MCF 10A (cell line): Measurements from ENCODE around the gene TIMD4. TPM values are rescaled to one million over a fixed set of nuclear protein-coding genes. Genes with fewer than 3 reads are reported as not detected.

Experiments
- BruUV-seq: library from RNA; stranded (reverse); fragments of 400-500 nt; replicated peaks from 2 replicates; lab custom pipeline; 2021; lab: Mats Ljungman, UMichigan
- CTCF ChIA-PET: fragments of 300-600 bp; sonication (Branson Sonifier 250); formaldehyde crosslinking; extraction: SDS; loops from one replicate; lab custom pipeline; 2021; ENCODE audit warnings: antibody characterized with exemption, inconsistent platforms; lab: Yijun Ruan, JAX
- POLR2A ChIA-PET: fragments of 300-600, 350-650 bp; sonication (Branson Sonifier 250); formaldehyde crosslinking; extraction: SDS; loops from one replicate; lab custom pipeline; 2020; ENCODE audit warnings: antibody characterized with exemption, inconsistent platforms; lab: Yijun Ruan, JAX
- DNase-seq: peaks from one replicate; pipeline ENCODE4 v3.0.0-alpha.2; 2018; ENCODE audit not compliant: unreplicated experiment
- H3K27ac Mint-ChIP-seq: one replicate; pipeline ENCODE4 v1.8.0; 2022; ENCODE audit warnings: mild to moderate bottlenecking, low read depth, mixed read lengths; ENCODE audit not compliant: unreplicated experiment
- H3K27me3 Mint-ChIP-seq: one replicate; pipeline ENCODE4 v1.8.0; 2022; ENCODE audit warnings: mixed read lengths; ENCODE audit not compliant: insufficient read depth, unreplicated experiment
- H3K36me3 Mint-ChIP-seq: one replicate; pipeline ENCODE4 v1.8.0; 2022; ENCODE audit warnings: mild to moderate bottlenecking, moderate library complexity, mixed read lengths; ENCODE audit not compliant: insufficient read depth, unreplicated experiment
- H3K4me1 Mint-ChIP-seq: one replicate; pipeline ENCODE4 v1.8.0; 2022; ENCODE audit warnings: mixed read lengths; ENCODE audit not compliant: insufficient read depth, unreplicated experiment
- H3K4me3 Mint-ChIP-seq: one replicate; pipeline ENCODE4 v1.8.0; 2022; ENCODE audit warnings: mild to moderate bottlenecking, moderate library complexity, mixed read lengths; ENCODE audit not compliant: unreplicated experiment
- H3K9me3 Mint-ChIP-seq: one replicate; pipeline ENCODE4 v1.8.0; 2022; ENCODE audit warnings: mixed read lengths; ENCODE audit not compliant: unreplicated experiment
- intact Hi-C: fragments of 100-400 bp; cut with micrococcal nuclease; formaldehyde crosslinking; loops from 2 replicates; pipeline ENCODE4 v1.14.1; 2022
- total RNA-seq: library from RNA; stranded (reverse); gene quantifications from 2 replicates; pipeline ENCODE4 v1.2.3, GENCODE V29; 2022
- TF ChIP-seq, protein P1 (sequence below): fragments of 200-600 bp; IDR thresholded peaks from one replicate; pipeline ENCODE4 v1.8.0; 2022; ENCODE audit warnings: antibody characterized with exemption, mild to moderate bottlenecking; ENCODE audit not compliant: unreplicated experiment

The TIMD4 gene
- total RNA-seq, 1 experiment from 2014 or later: not detected

DNA sequence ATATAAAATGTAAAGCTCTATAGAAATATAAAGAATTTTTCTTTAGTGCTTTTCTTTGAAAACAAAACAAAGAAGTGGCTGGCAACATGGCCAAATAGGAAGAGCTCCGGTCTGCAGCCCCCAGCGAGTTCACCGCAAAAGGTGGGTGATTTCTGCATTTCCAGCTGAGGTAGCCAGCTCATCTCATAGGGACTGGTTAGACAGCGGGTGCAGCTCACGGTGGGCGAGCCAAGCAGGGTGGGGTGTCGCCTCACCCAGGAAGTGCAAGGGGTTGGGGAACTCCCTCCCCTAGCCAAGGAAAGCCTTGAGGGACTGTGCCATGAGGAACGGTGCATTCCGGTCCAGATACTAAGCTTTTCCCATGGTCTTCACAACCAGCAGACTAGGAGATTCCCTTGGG is 21.0 kb upstream of the TIMD4 start:
- no TSS peak for BruUV-seq
- TF ChIP-seq, protein P1, sequence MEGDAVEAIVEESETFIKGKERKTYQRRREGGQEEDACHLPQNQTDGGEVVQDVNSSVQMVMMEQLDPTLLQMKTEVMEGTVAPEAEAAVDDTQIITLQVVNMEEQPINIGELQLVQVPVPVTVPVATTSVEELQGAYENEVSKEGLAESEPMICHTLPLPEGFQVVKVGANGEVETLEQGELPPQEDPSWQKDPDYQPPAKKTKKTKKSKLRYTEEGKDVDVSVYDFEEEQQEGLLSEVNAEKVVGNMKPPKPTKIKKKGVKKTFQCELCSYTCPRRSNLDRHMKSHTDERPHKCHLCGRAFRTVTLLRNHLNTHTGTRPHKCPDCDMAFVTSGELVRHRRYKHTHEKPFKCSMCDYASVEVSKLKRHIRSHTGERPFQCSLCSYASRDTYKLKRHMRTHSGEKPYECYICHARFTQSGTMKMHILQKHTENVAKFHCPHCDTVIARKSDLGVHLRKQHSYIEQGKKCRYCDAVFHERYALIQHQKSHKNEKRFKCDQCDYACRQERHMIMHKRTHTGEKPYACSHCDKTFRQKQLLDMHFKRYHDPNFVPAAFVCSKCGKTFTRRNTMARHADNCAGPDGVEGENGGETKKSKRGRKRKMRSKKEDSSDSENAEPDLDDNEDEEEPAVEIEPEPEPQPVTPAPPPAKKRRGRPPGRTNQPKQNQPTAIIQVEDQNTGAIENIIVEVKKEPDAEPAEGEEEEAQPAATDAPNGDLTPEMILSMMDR: no peak
- no peak overlapping the region for H3K4me3 Mint-ChIP-seq
- H3K9me3 Mint-ChIP-seq: peaks cover 8% of the 10 kb centered on the region
- H3K27me3 Mint-ChIP-seq: peaks cover 69% of the 10 kb centered on the region
- intact Hi-C loops: no loop called here
- ChIA-PET CTCF (interaction anchor here (0.6 to 1.0 kb wide), 2 partner anchors 31 to 1196 kb away, joined by 3 to 4 read pairs; no protein-coding TSS in a partner anchor), POLR2A (interaction anchor here (0.8 kb wide), 1 partner anchor 944 kb away, joined by 3 read pairs; no protein-coding TSS in a partner anchor)
- DNase-seq: no peak
- no peaks in the 10 kb centered on the region for H3K4me1 Mint-ChIP-seq
- H3K27ac Mint-ChIP-seq: no peak overlapping the region
- H3K36me3 Mint-ChIP-seq: no peaks in the 10 kb centered on the region

DNA sequence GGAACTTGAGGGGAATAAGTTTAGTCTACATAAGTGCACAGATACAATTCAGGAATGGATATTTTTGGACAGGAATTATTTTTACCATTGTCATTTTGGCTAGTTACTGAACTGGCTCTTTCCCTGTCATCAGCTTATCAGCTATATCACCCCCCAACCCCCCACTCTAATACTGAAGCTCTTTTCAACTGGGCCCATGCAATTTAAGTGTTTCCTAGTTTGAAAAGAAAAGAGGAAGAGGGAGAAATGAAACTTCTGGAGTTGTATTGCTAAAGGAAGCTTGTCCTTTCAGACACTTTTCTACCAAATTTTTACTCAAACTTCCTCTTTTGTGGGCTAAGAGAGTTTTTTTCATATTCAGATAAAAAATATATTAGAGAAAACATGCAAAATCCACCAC is 18.5 kb upstream of the TIMD4 start:
- TF ChIP-seq, protein P1: no peak
- Mint-ChIP-seq H3K4me3 (no peak overlapping the region), H3K9me3 (no peaks in the 10 kb centered on the region), H3K27me3 (peaks cover 57% of the 10 kb centered on the region), H3K4me1 (no peaks in the 10 kb centered on the region), H3K36me3 (no peaks in the 10 kb centered on the region), H3K27ac (no peak overlapping the region)
- intact Hi-C loops: no loop called here
- ChIA-PET POLR2A (no interaction called here), CTCF (interaction anchor here (0.6 kb wide), 1 partner anchor 782 kb away, joined by 3 read pairs; no protein-coding TSS in a partner anchor)
- no TSS peak for BruUV-seq
- no peak for DNase-seq

DNA sequence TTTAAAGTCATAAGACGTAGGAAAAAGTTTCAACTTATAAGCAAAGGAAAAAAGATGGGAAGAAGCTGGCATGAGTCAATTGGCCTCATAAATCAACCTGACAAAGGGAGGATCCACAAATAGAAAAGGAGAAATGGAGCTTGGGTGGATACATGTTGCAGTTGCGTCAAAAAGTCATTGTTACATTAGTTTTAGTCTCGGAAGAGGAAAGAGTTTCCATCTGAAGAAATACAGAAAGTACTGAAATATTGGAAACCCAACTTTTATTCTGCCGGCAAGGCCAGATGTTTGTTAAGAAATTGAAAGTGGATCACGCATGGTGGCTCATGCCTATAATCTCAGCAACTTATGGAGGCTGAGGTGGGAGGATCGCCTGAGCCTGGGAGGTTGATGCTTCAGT is 11.3 kb upstream of the TIMD4 start:
- no TSS peak for BruUV-seq
- TF ChIP-seq, protein P1: no peak
- Mint-ChIP-seq H3K36me3 (no peaks in the 10 kb centered on the region), H3K9me3 (peaks cover 14% of the 10 kb centered on the region), H3K4me3 (no peak overlapping the region), H3K27me3 (peaks cover 42% of the 10 kb centered on the region), H3K4me1 (peaks cover 25% of the 10 kb centered on the region), H3K27ac (no peak overlapping the region)
- intact Hi-C loops: no loop called here
- ChIA-PET CTCF (no interaction called here), POLR2A (no interaction called here)
- no peak for DNase-seq

DNA sequence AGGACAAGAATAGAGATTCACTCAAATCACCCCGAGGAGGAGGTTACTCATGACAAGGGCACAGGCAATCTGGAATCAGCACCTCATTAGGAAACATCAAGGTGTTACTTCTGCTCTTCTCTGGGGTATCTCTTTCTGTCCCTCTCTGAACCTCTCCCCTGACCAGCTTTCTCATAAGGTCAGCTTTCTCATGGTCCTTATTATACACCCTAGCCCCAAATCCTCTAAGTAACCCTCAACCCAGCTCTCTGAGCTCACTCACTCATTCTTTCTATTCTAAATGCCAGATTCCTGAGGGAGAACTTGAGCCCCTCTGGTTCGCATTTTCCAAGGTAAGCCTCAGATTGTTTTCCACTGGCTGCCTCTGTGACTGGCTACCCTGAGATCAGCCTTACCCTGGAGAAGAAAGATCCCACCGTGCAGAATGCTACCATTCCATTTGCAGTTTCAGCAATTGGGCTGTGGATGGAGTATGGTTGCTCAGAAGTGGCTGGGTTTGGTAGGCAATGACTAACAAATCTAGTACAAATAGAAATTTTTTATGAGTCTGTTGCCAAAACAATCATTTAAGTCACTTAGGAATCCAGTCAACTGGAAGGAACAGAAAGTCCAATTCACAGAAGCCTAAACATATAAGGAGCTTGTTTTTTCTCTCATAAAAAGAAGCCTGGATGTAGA is 9.0 kb upstream of the TIMD4 start:
- Mint-ChIP-seq H3K36me3 (no peaks in the 10 kb centered on the region), H3K27ac (no peak overlapping the region), H3K27me3 (peaks cover 26% of the 10 kb centered on the region), H3K4me3 (no peak overlapping the region), H3K4me1 (peaks cover 25% of the 10 kb centered on the region), H3K9me3 (peaks cover 14% of the 10 kb centered on the region)
- TF ChIP-seq, protein P1: no peak
- POLR2A ChIA-PET: interaction anchor here (1.2 kb wide), 1 partner anchor 15 kb away, joined by 3 read pairs; no protein-coding TSS in a partner anchor
- BruUV-seq: no TSS peak
- CTCF ChIA-PET: interaction anchor here (0.9 to 1.2 kb wide), 3 partner anchors 14 to 137 kb away, joined by 3 to 4 read pairs (median 4); no protein-coding TSS in a partner anchor
- intact Hi-C loops: no loop called here
- no peak for DNase-seq
